HL-60 (cell line): ENCODE results near the gene NDUFB7.

ENCODE experiments used
- CTCF ChIP-seq: IDR thresholded peaks from one replicate; pipeline ENCODE4 v1.5.1; 2011; ENCODE audit warnings: low read length, control low read depth, inconsistent platforms; ENCODE audit not compliant: insufficient read depth
- GABPA ChIP-seq: IDR thresholded peaks from 2 replicates; pipeline ENCODE4 v1.6.1; 2012; ENCODE audit warnings: low read depth
- POLR2AphosphoS5 ChIP-seq: IDR thresholded peaks from 2 replicates; pipeline ENCODE4 v1.6.1; 2012; ENCODE audit warnings: low read depth
- REST ChIP-seq: IDR thresholded peaks from 2 replicates; pipeline ENCODE4 v1.6.1; 2012; ENCODE audit warnings: low read depth; ENCODE audit not compliant: insufficient replicate concordance
- SPI1 ChIP-seq: IDR thresholded peaks from 2 replicates; pipeline ENCODE4 v1.6.1; 2012; ENCODE audit warnings: low read depth, mild to moderate bottlenecking, borderline replicate concordance

- no peak for TF ChIP-seq CTCF
- TF ChIP-seq REST: no peak
- no peak for TF ChIP-seq POLR2AphosphoS5
- no peak for TF ChIP-seq SPI1
- no peak for TF ChIP-seq GABPA
Observed at GRCh38 chr19:14528419-14529253, 43.2 kb downstream of the NDUFB7 start.
